ENCODE data around the gene ACOX3. TPM values are rescaled to one million over a fixed set of nuclear protein-coding genes. Genes with fewer than 3 reads are reported as not detected.

ACOX3 gene
- total and polyA plus RNA-seq, 4 donors = 15.6 to 32.2 (median 21.5) TPM

GRCh38 chr4:8394806-8395205, 45.7 kb downstream of the ACOX3 start:
- no peak for TF ChIP-seq CTCF (IDR thresholded peaks at IDR 0.05; ENCODE audit: control extremely low read depth, extremely low read depth)
- no peak overlapping the region for H3K9ac ChIP-seq (ENCODE audit: insufficient read depth in 1 of 2, low read length in 2 of 2)
- peak overlapping the region in 1 of 2 donors; percentile 42 for H3K27ac ChIP-seq (ENCODE audit: low read depth in 1 of 2, low read length in 1 of 2)
- 96% methylated on average over 12 of the region's 12 CpGs for WGBS, 2 donors
- H3K27me3 ChIP-seq (ENCODE audit: control insufficient read depth in 3 of 3, insufficient read depth in 3 of 3, low read length in 2 of 3) = no peaks in the 10 kb centered on the region
- peaks cover 0 to 3% (median 0%) of the 10 kb centered on the region in 4 donors for H3K9me3 ChIP-seq (ENCODE audit: control insufficient read depth in 4 of 4, insufficient read depth in 3 of 4, low read length in 3 of 4)
- peaks cover 0 to 8% (median 3%) of the 10 kb centered on the region in 5 donors for H3K4me1 ChIP-seq (ENCODE audit: control insufficient read depth in 5 of 5, insufficient read depth in 5 of 5, low read length in 5 of 5)
- no peak for DNase-seq
- peaks cover 5 to 47% (median 25%) of the 10 kb centered on the region in 4 donors for H3K36me3 ChIP-seq (ENCODE audit: control insufficient read depth in 4 of 4, insufficient read depth in 4 of 4, low read length in 4 of 4)
- no peak for ATAC-seq (ENCODE audit: insufficient read depth, low FRiP score)
- H3K4me3 ChIP-seq = no peak overlapping the region

GRCh38 chr4:8394061-8394519, 46.4 kb downstream of the ACOX3 start:
- Histone ChIP-seq H3K4me3 (no peak overlapping the region), H3K27me3 (ENCODE audit: control insufficient read depth in 3 of 3, insufficient read depth in 3 of 3, low read length in 2 of 3) (no peaks in the 10 kb centered on the region), H3K4me1 (ENCODE audit: control insufficient read depth in 5 of 5, insufficient read depth in 5 of 5, low read length in 5 of 5) (peaks cover 0 to 8% (median 3%) of the 10 kb centered on the region in 5 donors), H3K9ac (ENCODE audit: insufficient read depth in 1 of 2, low read length in 2 of 2) (no peak overlapping the region), H3K27ac (ENCODE audit: low read depth in 1 of 2, low read length in 1 of 2) (peak overlapping the region in 1 of 2 donors; percentile 62), H3K9me3 (ENCODE audit: control insufficient read depth in 4 of 4, insufficient read depth in 3 of 4, low read length in 3 of 4) (peaks cover 0 to 3% (median 0%) of the 10 kb centered on the region in 4 donors), H3K36me3 (ENCODE audit: control insufficient read depth in 4 of 4, insufficient read depth in 4 of 4, low read length in 4 of 4) (peaks cover 7 to 47% (median 30%) of the 10 kb centered on the region in 4 donors)
- no peak for TF ChIP-seq CTCF (IDR thresholded peaks at IDR 0.05; ENCODE audit: control extremely low read depth, extremely low read depth)
- ATAC-seq (ENCODE audit: insufficient read depth, low FRiP score) (peak; percentile 10), DNase-seq (peak; percentile 36 to 62 (median 42))
- WGBS, 2 donors = 73 to 77% methylated on average over 19 of the region's 19 CpGs

GRCh38 chr4:8393593-8394038, 46.9 kb downstream of the ACOX3 start:
- ATAC-seq (ENCODE audit: insufficient read depth, low FRiP score) (peak; percentile 66), DNase-seq (peak in 1 of 3 donors; percentile 34)
- Histone ChIP-seq H3K27me3 (ENCODE audit: control insufficient read depth in 3 of 3, insufficient read depth in 3 of 3, low read length in 2 of 3) (no peaks in the 10 kb centered on the region), H3K9me3 (ENCODE audit: control insufficient read depth in 4 of 4, insufficient read depth in 3 of 4, low read length in 3 of 4) (peaks cover 0 to 3% (median 0%) of the 10 kb centered on the region in 4 donors), H3K4me3 (no peak overlapping the region), H3K9ac (ENCODE audit: insufficient read depth in 1 of 2, low read length in 2 of 2) (no peak overlapping the region), H3K36me3 (ENCODE audit: control insufficient read depth in 4 of 4, insufficient read depth in 4 of 4, low read length in 4 of 4) (peaks cover 8 to 47% (median 31%) of the 10 kb centered on the region in 4 donors), H3K27ac (ENCODE audit: low read depth in 1 of 2, low read length in 1 of 2) (peak overlapping the region in 1 of 2 donors; percentile 62), H3K4me1 (ENCODE audit: control insufficient read depth in 5 of 5, insufficient read depth in 5 of 5, low read length in 5 of 5) (peaks cover 0 to 8% (median 3%) of the 10 kb centered on the region in 5 donors)
- 66 to 75% methylated on average over 8 of the region's 8 CpGs for WGBS, 2 donors
- no peak for TF ChIP-seq CTCF (IDR thresholded peaks at IDR 0.05; ENCODE audit: control extremely low read depth, extremely low read depth)
